Stomach smooth muscle (tissue), 2 donors: ENCODE measurements around the gene RNF32.
"Not testable (repeated sequence)": the region's sequence is repeated elsewhere in the genome, so short reads cannot be mapped to it uniquely, and the experiment has no call there.

Experiments used
- H3K27ac ChIP-seq: one replicate; pipeline ENCODE4 v1.7.0; 2013; ENCODE audit warnings: mild to moderate bottlenecking, low read length, inconsistent platforms
- H3K27me3 ChIP-seq, 2 donors: one replicate each; pipeline ENCODE4 v1.7.0; 2013; ENCODE audit warnings: low read length in 2 of 2; ENCODE audit not compliant: insufficient read depth in 2 of 2, control insufficient read depth in 1 of 2
- H3K36me3 ChIP-seq, 2 donors: one replicate each; pipeline ENCODE4 v1.7.0; 2013; ENCODE audit warnings: low read length in 2 of 2; ENCODE audit not compliant: control insufficient read depth in 2 of 2, insufficient read depth in 2 of 2
- H3K4me1 ChIP-seq: one replicate; pipeline ENCODE4 v1.7.0; 2013; ENCODE audit warnings: low read length; ENCODE audit not compliant: control insufficient read depth, insufficient read depth
- H3K4me3 ChIP-seq, 2 donors: one replicate each; pipeline ENCODE4 v1.7.0; 2013; ENCODE audit warnings: low read length in 2 of 2
- H3K9ac ChIP-seq, 2 donors: one replicate each; pipeline ENCODE4 v1.7.0; 2013; ENCODE audit warnings: low read length in 2 of 2, mild to moderate bottlenecking in 1 of 2
- H3K9me3 ChIP-seq, 2 donors: one replicate each; pipeline ENCODE4 v1.7.0; 2013; ENCODE audit warnings: low read length in 2 of 2; ENCODE audit not compliant: control insufficient read depth in 2 of 2
- donor health status: healthy.
- donor health status: Pancreatic carcinoma.

Gene RNF32

DNA sequence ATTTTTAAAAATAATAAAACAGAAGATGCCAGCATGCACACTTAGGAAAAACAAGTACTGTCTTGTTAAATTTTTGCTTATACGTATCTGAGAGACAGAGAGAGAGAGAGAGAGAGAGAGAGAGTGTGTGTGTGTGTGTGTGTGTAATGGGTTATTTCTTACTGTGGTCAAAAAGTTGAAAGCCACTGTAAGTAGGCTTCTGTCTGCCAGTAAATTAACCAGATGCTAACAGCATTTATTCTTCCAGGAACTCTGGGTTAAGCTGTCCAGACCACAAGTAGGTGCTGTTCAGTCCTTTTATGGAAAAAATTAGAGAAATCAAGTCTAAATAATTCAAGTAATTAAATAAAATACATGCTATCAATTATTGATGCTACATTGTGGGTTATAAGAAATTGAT, 39.7 kb downstream of the RNF32 start:
- peaks cover 11 to 34% of the 10 kb centered on the region in 2 donors for H3K36me3 ChIP-seq
- no peaks in the 10 kb centered on the region for H3K4me1 ChIP-seq
- H3K9ac ChIP-seq = no peak overlapping the region
- H3K27ac ChIP-seq = no peak overlapping the region
- H3K4me3 ChIP-seq = no peak overlapping the region
- H3K27me3 ChIP-seq = no peaks in the 10 kb centered on the region
- H3K9me3 ChIP-seq = no peaks in the 10 kb centered on the region

DNA sequence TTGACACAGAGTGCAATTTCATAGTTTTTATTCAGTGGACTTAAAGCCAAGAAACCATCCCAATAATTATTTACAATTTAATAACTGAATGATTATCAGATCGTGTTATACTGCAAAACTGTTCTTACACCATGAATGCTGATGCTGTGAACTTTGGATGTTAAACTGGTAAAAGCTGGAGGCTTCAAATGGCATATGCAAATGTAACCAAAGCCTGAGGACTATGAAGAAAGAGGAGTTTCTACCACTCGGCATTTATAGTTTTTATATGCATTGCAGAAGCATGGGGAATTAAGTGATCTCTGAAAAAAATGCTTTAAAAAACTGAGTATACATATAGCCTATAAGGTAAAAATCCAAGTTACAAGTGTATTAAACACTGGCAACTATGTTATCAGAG, 42.4 kb downstream of the RNF32 start:
- Histone ChIP-seq H3K9ac (no peak overlapping the region), H3K4me1 (no peaks in the 10 kb centered on the region), H3K27me3 (no peaks in the 10 kb centered on the region), H3K27ac (no peak overlapping the region), H3K36me3 (peaks cover 8 to 21% of the 10 kb centered on the region in 2 donors), H3K9me3 (no peaks in the 10 kb centered on the region), H3K4me3 (no peak overlapping the region)

DNA sequence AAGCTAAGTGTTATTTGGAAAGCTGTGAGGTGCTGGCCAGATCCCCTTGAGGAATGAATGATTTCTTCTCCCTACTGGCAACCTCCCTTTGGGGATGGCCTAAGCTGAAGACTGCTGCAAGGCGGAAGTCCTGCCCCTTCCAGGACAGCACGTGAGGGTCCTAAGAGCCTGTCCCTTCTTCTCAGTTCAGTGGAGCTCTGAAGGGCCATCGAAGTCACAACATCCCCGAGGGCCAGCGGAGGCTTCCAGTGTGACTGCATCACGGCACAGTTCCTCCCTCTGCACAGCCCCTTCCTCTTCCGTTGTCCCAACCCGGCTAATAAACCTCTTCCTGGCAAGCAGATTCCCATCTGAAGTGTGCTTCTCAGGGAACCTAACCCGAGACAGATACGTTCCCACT, 43.7 kb downstream of the RNF32 start:
- no peak overlapping the region for H3K27ac ChIP-seq
- H3K27me3 ChIP-seq = no peaks in the 10 kb centered on the region
- H3K4me3 ChIP-seq = no peak overlapping the region
- no peaks in the 10 kb centered on the region for H3K9me3 ChIP-seq
- H3K36me3 ChIP-seq = peaks cover 5 to 9% of the 10 kb centered on the region in 2 donors
- H3K4me1 ChIP-seq = no peaks in the 10 kb centered on the region
- no peak overlapping the region for H3K9ac ChIP-seq

- no peak overlapping the region for H3K9ac ChIP-seq
- no peaks in the 10 kb centered on the region for H3K9me3 ChIP-seq
- H3K4me3 ChIP-seq = no peak overlapping the region
- no peaks in the 10 kb centered on the region for H3K4me1 ChIP-seq
- H3K27me3 ChIP-seq = no peaks in the 10 kb centered on the region
- H3K27ac ChIP-seq = no peak overlapping the region
- H3K36me3 ChIP-seq = peaks cover 5 to 7% of the 10 kb centered on the region in 2 donors
These were observed 44.1 kb downstream of the RNF32 start for GRCh38 chr7:156684661-156685060.

GRCh38 chr7:156691764-156692163, 51.2 kb downstream of the RNF32 start:
- no peaks in the 10 kb centered on the region for H3K27me3 ChIP-seq
- no peak overlapping the region for H3K9ac ChIP-seq
- H3K4me3 ChIP-seq = no peak overlapping the region
- no peaks in the 10 kb centered on the region for H3K9me3 ChIP-seq
- H3K27ac ChIP-seq = no peak overlapping the region
- no peaks in the 10 kb centered on the region for H3K4me1 ChIP-seq
- H3K36me3 ChIP-seq = no peaks in the 10 kb centered on the region

DNA sequence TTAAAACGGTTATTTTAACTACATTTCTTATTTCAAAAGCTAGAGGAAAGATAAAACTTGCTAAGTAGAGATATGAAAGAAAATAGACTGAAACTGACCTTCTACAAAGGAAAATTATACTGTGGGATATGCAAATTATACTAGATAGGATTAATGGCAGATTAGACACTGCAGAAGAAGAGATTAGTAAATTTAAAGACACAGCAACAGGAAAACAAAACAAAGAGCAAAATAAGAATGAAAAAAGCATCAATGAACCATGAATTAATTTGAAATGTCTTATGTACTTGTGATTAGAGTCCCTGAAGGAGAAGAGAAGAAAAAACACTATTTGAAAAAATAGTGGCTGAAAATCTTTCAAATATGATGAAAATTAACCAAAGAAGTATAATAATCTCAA, 52.3 kb downstream of the RNF32 start:
- Histone ChIP-seq H3K9ac (no peak overlapping the region), H3K4me1 (no peaks in the 10 kb centered on the region), H3K4me3 (no peak overlapping the region), H3K27me3 (no peaks in the 10 kb centered on the region), H3K27ac (no peak overlapping the region), H3K36me3 (no peaks in the 10 kb centered on the region), H3K9me3 (no peaks in the 10 kb centered on the region)

DNA sequence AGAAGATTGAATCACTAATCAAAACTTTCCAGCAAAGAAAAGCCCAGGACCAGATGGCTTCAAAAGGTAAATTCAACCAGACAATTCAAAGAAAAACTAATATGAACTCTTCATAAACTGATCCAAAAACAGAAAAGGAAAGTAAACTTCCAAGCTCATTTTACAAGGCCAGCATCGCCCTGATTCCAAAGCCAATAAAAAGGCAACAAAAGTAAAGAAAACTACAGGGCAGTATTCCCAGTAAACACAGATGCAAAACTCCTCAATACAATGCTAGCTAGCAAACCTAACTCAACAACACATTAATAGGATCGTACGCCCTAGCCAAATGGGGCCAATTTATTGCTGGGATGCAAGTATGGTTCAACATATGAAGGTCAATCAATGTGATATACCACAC, 53.1 kb downstream of the RNF32 start:
- Histone ChIP-seq H3K9me3 (no peaks in the 10 kb centered on the region), H3K36me3 (no peaks in the 10 kb centered on the region), H3K27ac (no peak overlapping the region)

DNA sequence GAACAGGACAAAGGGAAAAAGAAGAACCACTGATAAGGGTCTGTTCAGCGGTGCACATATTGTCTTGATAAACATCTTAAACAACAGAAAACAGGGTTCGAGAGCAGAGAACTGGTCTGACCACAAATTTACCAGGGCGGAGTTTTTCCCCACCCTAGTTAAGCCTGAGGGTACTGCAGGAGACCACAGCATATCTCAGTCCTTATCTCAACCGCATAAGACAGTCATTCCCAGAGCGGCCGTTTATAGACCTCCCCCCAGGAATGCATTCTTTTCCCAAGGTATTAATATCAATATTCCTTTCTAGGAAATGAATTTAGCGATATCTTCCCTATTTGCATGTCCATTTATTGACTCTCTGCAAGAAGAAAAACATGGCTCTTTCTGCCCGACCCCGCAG, 56.7 kb downstream of the RNF32 start:
- H3K36me3 ChIP-seq, H3K27ac ChIP-seq, H3K9me3 ChIP-seq, H3K4me3 ChIP-seq, H3K9ac ChIP-seq, H3K27me3 ChIP-seq, H3K4me1 ChIP-seq: not testable (repeated sequence)

More for the DNA sequence above, 53.1 kb downstream of the RNF32 start:
- no peaks in the 10 kb centered on the region for H3K27me3 ChIP-seq
- no peak overlapping the region for H3K4me3 ChIP-seq
- no peaks in the 10 kb centered on the region for H3K4me1 ChIP-seq
- no peak overlapping the region for H3K9ac ChIP-seq

DNA sequence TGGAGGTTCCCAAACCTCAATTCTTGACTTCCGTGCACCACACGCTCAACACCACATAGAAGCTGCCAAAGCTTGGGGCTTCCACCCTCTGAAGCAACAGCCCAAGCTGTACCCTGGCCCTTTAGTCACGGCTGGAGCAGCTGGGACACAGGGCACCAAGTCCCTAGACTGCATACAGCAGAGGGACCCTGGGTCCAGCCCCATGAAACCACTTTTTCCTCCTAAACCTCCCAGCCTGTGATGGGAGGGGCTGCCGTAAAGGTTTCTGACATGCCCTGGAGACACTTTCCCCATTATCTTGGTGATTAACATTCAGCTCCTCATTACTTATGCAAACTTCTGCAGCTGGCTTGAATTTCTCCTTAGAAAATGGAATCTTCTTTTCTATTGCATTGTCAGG, 57.9 kb downstream of the RNF32 start:
- H3K9ac ChIP-seq, H3K27me3 ChIP-seq, H3K36me3 ChIP-seq, H3K27ac ChIP-seq, H3K4me3 ChIP-seq, H3K9me3 ChIP-seq, H3K4me1 ChIP-seq: not testable (repeated sequence)

DNA sequence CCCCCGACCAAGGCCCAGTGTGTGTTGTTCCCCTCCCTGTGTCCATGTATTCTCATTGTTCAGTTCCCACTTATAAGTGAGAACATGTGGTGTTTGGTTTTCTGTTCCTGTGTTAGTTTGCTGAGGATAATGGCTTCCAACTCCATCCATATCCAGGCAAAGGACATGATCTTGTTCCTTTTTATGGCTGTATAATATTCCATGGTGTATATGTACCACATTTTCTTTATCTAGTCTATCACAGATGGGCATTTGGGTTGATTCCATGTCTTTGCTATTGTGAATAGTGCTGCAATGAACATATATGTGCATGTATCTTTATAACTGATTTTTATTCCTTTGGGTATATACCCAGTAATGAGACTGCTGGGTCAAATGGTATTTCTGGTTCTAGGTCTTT, 61.2 kb downstream of the RNF32 start:
- not testable (repeated sequence) for H3K27ac ChIP-seq, H3K9me3 ChIP-seq, H3K36me3 ChIP-seq, H3K27me3 ChIP-seq, H3K4me1 ChIP-seq, H3K9ac ChIP-seq, H3K4me3 ChIP-seq

DNA sequence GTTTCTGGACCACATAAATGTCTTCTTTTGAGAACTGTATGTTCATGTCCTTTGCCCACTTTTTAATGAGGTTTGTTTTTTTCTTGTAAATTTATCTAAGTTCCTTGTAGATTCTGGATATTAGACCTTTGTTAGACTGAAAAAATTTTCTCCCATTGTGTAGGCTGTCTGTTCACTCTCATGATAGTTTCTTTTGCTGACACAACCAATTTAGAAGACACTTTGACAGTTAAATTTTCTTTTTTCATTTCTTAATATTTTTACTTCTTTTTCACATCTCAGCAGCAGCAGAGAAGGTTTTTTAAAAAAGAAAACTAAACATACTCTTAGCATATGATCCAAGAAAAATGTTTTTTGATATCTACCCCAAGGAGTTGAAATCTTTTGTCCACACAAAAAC, 61.8 kb downstream of the RNF32 start:
- Histone ChIP-seq H3K27me3 (no peaks in the 10 kb centered on the region), H3K4me1 (no peaks in the 10 kb centered on the region), H3K36me3 (no peaks in the 10 kb centered on the region), H3K9ac (no peak overlapping the region), H3K27ac (no peak overlapping the region), H3K9me3 (peaks cover 0 to 2% of the 10 kb centered on the region in 2 donors), H3K4me3 (no peak overlapping the region)

DNA sequence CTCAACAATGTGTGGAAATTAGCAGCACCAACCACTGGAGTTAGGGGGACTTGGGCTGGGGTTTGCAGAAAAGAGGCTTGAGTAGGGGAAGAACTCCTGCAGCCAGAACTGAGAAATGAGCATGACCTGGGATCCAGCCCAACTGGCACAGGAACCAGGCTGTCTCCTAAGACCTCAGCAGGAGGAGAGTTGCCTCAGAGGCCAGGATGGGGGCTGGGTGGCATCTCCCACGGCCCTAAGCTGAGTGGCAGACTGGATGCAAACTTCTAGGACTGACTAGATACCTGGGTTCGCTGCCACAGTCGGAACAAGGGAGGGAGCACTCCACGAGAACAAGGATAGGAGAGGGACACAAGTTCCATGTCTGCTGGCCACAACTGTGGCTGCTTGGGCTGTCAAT, 62.6 kb downstream of the RNF32 start:
- H3K36me3 ChIP-seq = no peaks in the 10 kb centered on the region
- no peaks in the 10 kb centered on the region for H3K27me3 ChIP-seq
- peaks cover 2% of the 10 kb centered on the region in 2 donors for H3K9me3 ChIP-seq

More for the DNA sequence above, 62.6 kb downstream of the RNF32 start:
- Histone ChIP-seq H3K27ac (no peak overlapping the region), H3K4me3 (no peak overlapping the region), H3K9ac (no peak overlapping the region), H3K4me1 (no peaks in the 10 kb centered on the region)
